Kidney epithelial cell (primary cell): ENCODE results near the gene ZNF443. TPM values are rescaled to one million over a fixed set of nuclear protein-coding genes. Genes with fewer than 3 reads are reported as not detected.
A peak's percentile ranks its signal among the peaks of the same experiment; 100 is the strongest.
"Not testable (repeated sequence)": the region's sequence is repeated elsewhere in the genome, so short reads cannot be mapped to it uniquely, and the experiment has no call there.

Experiments used
- DNase-seq: peaks from one replicate; pipeline ENCODE4 v3.0.0-alpha.2; 2010; ENCODE audit warnings: low read depth
- H3K27me3 ChIP-seq: 2 replicates; pipeline ENCODE4 v1.6.0; 2011; ENCODE audit warnings: low read length; ENCODE audit not compliant: control insufficient read depth, insufficient read depth
- H3K36me3 ChIP-seq: 2 replicates; pipeline ENCODE4 v1.5.1; 2011; ENCODE audit warnings: low read length; ENCODE audit not compliant: control insufficient read depth, insufficient read depth
- H3K4me3 ChIP-seq: 2 replicates; pipeline ENCODE4 v1.5.1; 2011; ENCODE audit warnings: low read depth, mild to moderate bottlenecking, control low read depth, low read length
- total RNA-seq: library from RNA; depleted of rRNA; stranded (reverse); fragments of >200 nt; gene quantifications from 2 replicates; pipeline ENCODE4 v1.2.3, GENCODE V29; 2015
- TF ChIP-seq, protein P1 (sequence below): IDR thresholded peaks from 2 replicates; pipeline ENCODE4 v1.5.1; 2011; ENCODE audit warnings: mild to moderate bottlenecking, moderate library complexity, low read length, control low read depth, inconsistent platforms; ENCODE audit not compliant: insufficient read depth, poor library complexity, severe bottlenecking

Gene ZNF443
- total RNA-seq, 1 donor from 2014 or later = 3.6 TPM

DNA sequence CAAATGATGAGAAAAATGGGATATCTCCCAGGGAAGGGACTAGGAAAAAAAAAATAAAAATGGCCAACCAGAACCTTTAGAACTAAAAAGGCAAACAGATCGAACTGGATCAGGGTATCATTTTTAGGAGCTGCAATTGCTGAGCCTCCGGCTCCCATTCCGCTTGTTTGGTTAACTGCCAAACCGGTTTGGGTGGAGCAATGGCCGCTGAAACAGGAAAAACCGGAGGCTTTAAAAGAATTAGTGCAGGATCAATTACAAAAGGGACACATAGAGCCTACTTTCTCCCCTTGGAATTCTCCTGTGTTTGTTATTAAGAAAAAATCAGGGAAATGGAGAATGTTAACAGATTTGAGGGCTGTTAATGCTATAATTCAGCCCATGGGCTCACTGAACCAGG is 12.7 kb upstream of the ZNF443 start:
- Histone ChIP-seq H3K27me3 (no peaks in the 10 kb centered on the region), H3K36me3 (no peaks in the 10 kb centered on the region), H3K4me3 (no peak overlapping the region)
- TF ChIP-seq, protein P1, sequence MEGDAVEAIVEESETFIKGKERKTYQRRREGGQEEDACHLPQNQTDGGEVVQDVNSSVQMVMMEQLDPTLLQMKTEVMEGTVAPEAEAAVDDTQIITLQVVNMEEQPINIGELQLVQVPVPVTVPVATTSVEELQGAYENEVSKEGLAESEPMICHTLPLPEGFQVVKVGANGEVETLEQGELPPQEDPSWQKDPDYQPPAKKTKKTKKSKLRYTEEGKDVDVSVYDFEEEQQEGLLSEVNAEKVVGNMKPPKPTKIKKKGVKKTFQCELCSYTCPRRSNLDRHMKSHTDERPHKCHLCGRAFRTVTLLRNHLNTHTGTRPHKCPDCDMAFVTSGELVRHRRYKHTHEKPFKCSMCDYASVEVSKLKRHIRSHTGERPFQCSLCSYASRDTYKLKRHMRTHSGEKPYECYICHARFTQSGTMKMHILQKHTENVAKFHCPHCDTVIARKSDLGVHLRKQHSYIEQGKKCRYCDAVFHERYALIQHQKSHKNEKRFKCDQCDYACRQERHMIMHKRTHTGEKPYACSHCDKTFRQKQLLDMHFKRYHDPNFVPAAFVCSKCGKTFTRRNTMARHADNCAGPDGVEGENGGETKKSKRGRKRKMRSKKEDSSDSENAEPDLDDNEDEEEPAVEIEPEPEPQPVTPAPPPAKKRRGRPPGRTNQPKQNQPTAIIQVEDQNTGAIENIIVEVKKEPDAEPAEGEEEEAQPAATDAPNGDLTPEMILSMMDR = no peak
- no peak for DNase-seq

GRCh38 chr19:12450844-12451243 is 10.0 kb upstream of the ZNF443 start:
- Histone ChIP-seq H3K36me3 (no peaks in the 10 kb centered on the region), H3K27me3 (no peaks in the 10 kb centered on the region), H3K4me3 (no peak overlapping the region)
- TF ChIP-seq, protein P1 = no peak
- DNase-seq = no peak

DNA sequence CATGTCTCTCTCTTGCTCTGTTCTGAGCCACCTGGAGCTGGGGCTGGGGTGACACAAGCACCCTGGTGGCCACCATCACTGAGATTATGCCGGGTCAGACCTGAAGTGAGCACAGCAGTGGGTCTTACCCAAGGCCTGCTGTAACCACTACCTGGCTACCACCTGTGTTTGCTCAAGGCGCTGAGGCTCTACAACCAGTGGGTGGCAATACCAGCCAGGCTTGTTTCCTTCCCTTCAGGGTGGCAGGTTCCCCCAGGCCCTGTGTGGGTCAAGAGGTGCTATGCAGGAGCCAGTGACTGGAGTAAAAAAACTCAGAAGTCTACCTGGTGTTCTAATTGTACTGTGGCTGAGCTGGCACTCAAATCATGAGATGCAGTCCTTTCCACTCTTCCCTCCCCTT is 8.0 kb upstream of the ZNF443 start:
- no peak for DNase-seq
- no peaks in the 10 kb centered on the region for H3K36me3 ChIP-seq
- TF ChIP-seq, protein P1 = no peak
- H3K27me3 ChIP-seq = no peaks in the 10 kb centered on the region
- no peak overlapping the region for H3K4me3 ChIP-seq

GRCh38 chr19:12439686-12440540 is 908 bp downstream of the ZNF443 start:
- DNase-seq = peak; percentile 54
- H3K36me3 ChIP-seq, H3K27me3 ChIP-seq: not testable (repeated sequence)
- peak overlapping the region; percentile 79 for H3K4me3 ChIP-seq

DNA sequence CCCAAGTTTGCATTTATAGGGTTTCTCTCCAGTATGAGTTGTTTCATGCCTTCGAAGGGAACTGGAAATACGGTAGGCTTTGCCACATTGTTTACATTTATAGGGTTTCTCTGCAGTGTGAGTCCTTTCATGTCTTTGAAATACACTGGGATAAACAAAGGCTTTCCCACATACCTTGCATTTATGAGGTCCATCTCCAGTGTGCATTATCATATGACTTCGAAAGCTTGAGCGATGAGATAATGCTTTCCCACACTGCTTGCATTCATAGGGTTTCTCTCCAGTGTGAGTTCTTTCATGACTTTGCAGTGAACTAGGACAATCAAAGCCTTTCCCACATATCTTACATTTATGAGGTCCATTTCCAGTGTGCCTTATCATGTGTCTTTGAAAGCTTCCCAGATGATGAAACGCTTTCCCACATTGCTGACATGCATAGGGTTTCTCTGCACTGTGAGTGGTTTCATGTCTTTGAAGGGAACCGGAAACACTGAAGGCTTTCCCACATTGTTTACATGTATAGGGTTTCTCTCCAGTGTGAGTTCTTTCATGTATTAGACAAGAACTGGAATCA is 10.0 kb downstream of the ZNF443 start:
- not testable (repeated sequence) for H3K36me3 ChIP-seq, H3K4me3 ChIP-seq, DNase-seq, H3K27me3 ChIP-seq

- no peaks in the 10 kb centered on the region for H3K27me3 ChIP-seq
- no peak overlapping the region for H3K4me3 ChIP-seq
- TF ChIP-seq, protein P1 = no peak
- no peak for DNase-seq
- no peaks in the 10 kb centered on the region for H3K36me3 ChIP-seq
These were observed 14.9 kb downstream of the ZNF443 start for GRCh38 chr19:12425888-12426274.

- no peaks in the 10 kb centered on the region for H3K36me3 ChIP-seq
- no peaks in the 10 kb centered on the region for H3K27me3 ChIP-seq
- no peak for DNase-seq
- H3K4me3 ChIP-seq = no peak overlapping the region
- TF ChIP-seq, protein P1 = no peak
These were observed 15.5 kb downstream of the ZNF443 start for GRCh38 chr19:12425236-12425887.

GRCh38 chr19:12417273-12417672 is 23.5 kb downstream of the ZNF443 start:
- H3K27me3 ChIP-seq, H3K4me3 ChIP-seq, DNase-seq, H3K36me3 ChIP-seq: not testable (repeated sequence)
